Measurements from ENCODE around the gene MFAP3L. TPM values are rescaled to one million over a fixed set of nuclear protein-coding genes. Genes with fewer than 3 reads are reported as not detected.
"Not testable (repeated sequence)": the region's sequence is repeated elsewhere in the genome, so short reads cannot be mapped to it uniquely, and the experiment has no call there.

MFAP3L gene
- polyA plus RNA-seq, 3 donors, result 0.82 to 1.5 (median 1.0) TPM

DNA sequence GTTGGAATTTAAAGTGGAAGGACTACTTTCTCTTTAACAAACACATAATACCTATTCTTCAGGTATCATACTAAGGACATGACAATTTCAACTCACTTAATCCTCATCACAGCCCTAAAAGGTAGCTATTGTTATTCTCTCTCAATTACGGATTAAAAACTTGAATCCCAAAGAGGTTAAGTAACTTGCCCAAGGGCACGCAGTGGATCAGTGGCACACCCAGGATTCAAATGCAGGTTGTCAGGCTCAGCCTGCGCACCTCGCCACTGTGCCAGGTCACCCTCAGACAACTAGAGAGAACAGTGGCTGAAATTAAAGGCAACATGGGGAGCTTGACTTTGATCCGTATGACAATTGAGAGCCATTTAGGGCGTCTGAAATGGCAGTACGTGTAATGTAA lies 67.6 kb downstream of the MFAP3L start:
- no peak overlapping the region for H3K27ac ChIP-seq (ENCODE audit: low read depth, low read length)
- 80 to 90% (median 89%) methylated on average over 7 of the region's 7 CpGs for WGBS, 3 donors

DNA sequence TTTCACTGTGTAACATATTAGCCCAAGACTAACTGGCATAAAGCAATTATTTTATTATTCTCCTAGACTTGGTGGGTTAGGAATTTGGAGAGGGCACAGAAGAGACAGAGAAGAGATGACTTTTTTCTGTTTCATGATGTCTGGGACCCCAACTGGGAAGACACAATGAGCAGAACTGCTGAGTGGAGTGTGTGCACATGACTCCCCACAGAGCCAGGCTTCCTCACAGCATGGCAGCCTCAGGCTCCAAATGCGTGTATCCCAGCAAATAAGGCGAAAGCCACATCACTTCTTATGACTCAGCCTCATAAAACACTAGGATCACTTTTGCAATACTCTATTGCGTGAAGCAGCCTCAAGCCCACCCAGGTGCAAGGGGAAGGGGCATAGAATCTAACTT lies 68.4 kb downstream of the MFAP3L start:
- WGBS, 3 donors, result 75 to 89% (median 88%) methylated on average over 3 of the region's 3 CpGs

DNA sequence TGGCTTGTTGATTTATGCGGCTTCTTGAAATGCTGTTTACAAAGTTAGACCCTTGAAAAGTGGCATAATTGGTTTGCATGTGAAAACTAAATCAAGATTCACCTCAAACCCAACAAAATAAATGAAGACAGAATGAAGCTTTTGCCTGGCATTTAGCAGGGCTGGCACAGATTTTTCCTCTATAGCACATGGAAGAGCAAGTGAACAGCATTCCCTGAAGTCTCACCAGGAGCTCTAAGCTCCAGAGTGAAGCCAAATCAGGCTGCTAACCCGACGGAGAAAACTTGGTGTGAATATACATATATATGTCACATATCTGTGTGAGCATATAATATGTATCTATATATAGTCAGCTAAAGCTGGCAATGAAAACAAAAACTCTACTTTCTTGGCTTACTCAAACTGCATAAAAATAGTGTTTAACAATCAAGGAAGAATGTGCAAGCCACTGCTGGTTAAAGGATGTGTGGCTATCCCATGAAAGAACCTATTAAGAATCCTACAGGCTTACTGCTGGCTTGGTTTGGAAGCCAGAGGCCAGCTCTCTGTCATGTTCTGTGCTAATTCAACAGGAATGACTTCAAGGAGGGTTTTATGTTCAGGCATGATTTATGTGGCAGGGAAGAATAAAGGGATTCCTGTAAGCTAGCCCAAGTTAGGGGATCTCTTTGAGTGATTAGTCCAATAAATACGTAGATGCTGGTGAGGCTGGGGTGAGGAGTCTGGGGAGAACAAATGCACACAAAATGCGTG lies 69.9 kb downstream of the MFAP3L start:
- no peak overlapping the region for H3K27ac ChIP-seq (ENCODE audit: low read depth, low read length)
- WGBS, 3 donors, result 57 to 73% (median 64%) methylated on average over 5 of the region's 5 CpGs

More for the DNA sequence above, 68.4 kb downstream of the MFAP3L start:
- H3K27ac ChIP-seq (ENCODE audit: low read depth, low read length), result no peak overlapping the region

DNA sequence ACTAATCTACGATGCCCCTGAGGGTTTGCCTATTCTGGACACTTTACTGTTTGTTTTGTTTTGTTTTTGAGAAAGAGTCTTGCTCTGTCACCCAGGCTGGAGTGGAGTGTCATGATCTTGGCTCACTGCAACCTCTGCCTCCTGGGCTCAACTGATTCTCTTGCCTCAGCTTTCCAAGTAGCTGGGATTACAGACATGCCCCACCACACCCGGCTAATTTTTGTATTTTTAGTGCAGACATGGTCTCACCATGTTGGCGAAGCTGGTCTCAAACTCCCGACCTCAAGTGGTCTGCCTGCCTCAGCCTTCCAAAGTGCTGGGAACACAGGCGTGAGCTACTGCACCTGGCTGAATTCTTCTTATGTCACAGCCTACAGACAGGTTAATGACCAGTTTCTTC lies 70.7 kb downstream of the MFAP3L start:
- WGBS, 3 donors, result 85 to 92% (median 88%) methylated on average over 5 of the region's 5 CpGs
- no peak overlapping the region for H3K27ac ChIP-seq (ENCODE audit: low read depth, low read length)

DNA sequence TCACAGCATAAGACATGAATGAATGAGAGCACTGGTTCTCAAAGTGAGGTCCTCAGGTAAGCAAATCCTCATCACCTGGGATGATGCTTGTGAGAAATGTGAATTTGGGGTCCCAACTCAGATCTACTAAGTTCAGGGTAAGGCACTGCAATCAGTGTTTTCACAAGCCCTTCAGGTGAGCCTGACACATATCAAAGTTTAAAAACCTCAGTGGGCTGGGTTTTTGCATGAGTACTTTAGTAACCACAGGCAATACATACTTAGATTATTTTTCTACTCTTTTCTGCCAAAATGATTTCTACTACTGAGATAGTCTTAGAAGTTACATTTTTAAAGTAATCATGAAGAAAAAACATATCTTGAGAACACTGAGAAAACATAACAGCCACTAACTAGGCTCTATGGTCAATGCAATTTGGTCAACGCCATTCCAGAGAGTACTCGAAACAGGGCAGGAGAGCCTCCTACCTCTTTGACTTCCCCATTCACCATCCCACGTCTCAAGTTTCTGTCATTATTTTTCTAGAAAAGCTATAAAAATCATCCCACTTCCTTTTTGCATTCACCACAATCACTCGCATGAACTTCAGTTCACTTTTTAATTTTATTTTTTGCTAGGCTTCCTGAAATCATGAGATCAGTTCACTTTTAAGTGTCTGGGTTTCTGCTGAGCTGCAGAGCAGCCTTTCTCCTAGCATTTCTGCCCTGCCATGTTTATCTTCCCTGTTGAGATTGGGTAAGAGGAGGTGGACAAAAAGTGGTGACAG lies 73.8 kb downstream of the MFAP3L start:
- H3K27ac ChIP-seq (ENCODE audit: low read depth, low read length), result no peak overlapping the region
- WGBS, 3 donors, result 39 to 78% (median 42%) methylated on average over 4 of the region's 4 CpGs

DNA sequence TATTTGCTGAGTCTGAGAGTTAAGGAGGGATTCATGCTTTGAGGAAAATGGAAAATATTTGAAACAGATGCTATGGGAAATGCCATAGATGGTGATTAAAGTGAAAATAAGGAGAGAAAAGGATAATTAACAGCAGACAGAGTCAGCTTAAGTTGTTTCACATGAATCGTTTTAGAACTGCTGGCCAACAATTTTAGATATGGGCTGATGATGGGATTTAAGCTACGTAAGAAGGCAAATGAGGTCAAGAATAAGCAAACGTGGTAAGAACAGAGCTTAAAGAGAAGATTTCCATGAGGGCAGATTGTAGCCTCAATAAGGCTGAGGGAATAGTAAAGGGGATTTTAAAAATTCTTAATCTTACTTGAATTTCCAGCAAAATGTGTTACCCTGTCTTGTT lies 77.9 kb downstream of the MFAP3L start:
- no peak overlapping the region for H3K27ac ChIP-seq (ENCODE audit: low read depth, low read length)
- 42 to 65% (median 59%) methylated on average over 3 of the region's 3 CpGs for WGBS, 3 donors

DNA sequence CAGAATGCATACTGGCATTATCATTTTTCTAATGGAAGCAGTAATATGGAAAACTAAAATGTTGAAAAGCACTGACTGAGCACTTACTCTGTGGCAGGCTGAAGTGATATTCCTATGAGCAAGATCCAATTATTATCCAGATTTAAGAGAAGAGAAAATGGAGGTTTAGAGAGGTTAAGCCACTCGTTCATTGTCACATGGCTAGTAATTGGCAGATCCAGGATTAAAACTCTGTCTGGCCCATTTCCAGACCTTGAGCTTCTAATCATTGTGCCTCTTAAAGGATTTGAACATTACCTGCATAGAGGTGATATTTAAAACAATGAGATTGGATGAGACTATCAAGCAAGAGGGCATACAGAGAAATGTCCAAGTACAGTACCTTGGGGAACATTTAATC lies 80.6 kb downstream of the MFAP3L start:
- 40 to 79% (median 65%) methylated on average over 1 of the region's 1 CpG for WGBS, 3 donors
- H3K27ac ChIP-seq (ENCODE audit: low read depth, low read length), result no peak overlapping the region

DNA sequence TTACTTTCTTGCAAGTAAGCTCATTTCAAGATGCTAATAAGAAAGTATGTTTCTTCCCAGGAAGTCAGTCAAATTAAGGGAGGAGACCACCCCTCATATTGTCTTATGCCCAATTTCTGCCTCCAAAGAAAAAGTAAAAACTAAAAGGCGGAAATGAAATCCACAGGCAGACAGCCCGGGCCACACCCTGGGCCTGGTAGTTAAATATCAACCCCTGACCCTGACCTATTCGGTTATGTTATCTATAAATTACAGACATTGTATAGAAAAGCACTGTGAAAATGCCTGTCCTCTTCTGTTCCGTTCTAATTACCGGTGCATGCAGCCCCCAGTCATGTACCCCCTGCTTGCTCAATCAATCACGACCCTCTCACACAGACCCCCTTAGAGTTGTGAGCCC lies 82.6 kb downstream of the MFAP3L start:
- 57 to 88% (median 75%) methylated on average over 6 of the region's 6 CpGs for WGBS, 3 donors
- not testable (repeated sequence) for H3K27ac ChIP-seq (ENCODE audit: low read depth, low read length)

DNA sequence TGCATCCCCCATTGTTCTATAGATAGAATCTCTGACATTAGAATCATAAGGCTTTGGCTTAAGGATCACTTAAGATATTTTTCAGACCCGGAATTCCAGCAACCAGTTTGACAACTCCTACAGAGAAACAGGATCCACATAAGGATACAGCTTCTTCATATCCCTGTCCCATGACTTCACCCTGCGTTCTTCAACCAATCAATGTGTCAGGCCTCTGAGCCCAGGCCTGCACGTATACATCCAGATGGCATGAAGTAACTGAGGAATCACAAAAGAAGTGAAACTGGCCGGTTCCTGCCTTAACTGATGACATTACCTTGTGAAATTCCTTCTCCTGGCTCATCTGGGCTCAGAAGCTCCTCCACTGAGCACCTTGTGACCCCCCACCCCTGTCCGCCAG lies 85.1 kb downstream of the MFAP3L start:
- no peak overlapping the region for H3K27ac ChIP-seq (ENCODE audit: low read depth, low read length)

DNA sequence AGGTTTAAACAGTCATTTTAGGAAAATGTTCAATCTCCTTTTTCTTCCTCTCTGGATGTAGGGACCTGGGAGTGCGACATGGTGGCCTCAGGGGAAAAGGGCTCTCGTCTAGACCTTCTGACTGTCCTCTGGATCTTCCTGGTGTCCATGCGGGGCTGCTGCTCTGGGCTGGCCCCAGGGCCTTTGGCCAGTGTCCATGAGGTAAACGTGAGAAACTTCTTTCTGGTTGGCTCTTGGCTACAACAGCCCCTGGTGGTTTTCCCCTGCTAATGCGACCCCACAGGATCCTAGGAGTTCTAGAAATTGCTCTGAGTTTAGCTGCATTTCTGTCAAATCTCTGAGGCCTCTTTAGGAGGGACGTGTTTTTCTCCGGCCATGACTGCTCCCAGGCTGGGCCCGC lies 85.7 kb downstream of the MFAP3L start:
- H3K27ac ChIP-seq (ENCODE audit: low read depth, low read length), result no peak overlapping the region
- 72 to 85% (median 73%) methylated on average over 8 of the region's 8 CpGs for WGBS, 3 donors

More for the DNA sequence above, 85.1 kb downstream of the MFAP3L start:
- 83 to 92% (median 85%) methylated on average over 5 of the region's 5 CpGs for WGBS, 3 donors

Other genes with a start within 250 kb of the MFAP3L start
- gene AADAT, start 63.6 kb upstream of the MFAP3L start, polyA plus RNA-seq, result 1 to 10 TPM; 1.7 to 4.3 (median 2.3) TPM

Measured in adipose tissue (tissue), 3 donors.